PC-3 (cell line): ENCODE data around the gene PKNOX2.

ENCODE experiments used
- EZH2 ChIP-seq: fragments of 300-600 bp; sonication (generic); IDR thresholded peaks from one replicate; pipeline ENCODE4 v1.6.1; 2017; ENCODE audit warnings: antibody characterized with exemption, mild to moderate bottlenecking, low read length; ENCODE audit not compliant: unreplicated experiment
- EZH2phosphoT487 ChIP-seq: fragments of 300-600 bp; sonication (generic); IDR thresholded peaks from 2 replicates; pipeline ENCODE4 v1.6.1; 2018; ENCODE audit warnings: mild to moderate bottlenecking, antibody characterized with exemption, low read length, borderline replicate concordance

- no peak for TF ChIP-seq EZH2phosphoT487
- no peak for TF ChIP-seq EZH2
Measured at GRCh38 chr11:125229916-125230315, 65.4 kb downstream of the PKNOX2 start.
